Endodermal cell (in vitro differentiated cells): ENCODE measurements around the gene PAXX. TPM values are rescaled to one million over a fixed set of nuclear protein-coding genes. Genes with fewer than 3 reads are reported as not detected.

Experiments used
- DNase-seq: peaks from one replicate; pipeline ENCODE4 v3.0.0-alpha.2; 2017
- H3K27ac ChIP-seq: 2 replicates; pipeline ENCODE4 v1.5.1; 2013; ENCODE audit warnings: mild to moderate bottlenecking, low read depth, low read length, moderate library complexity
- H3K27me3 ChIP-seq: 2 replicates; pipeline ENCODE4 v1.6.1; 2013; ENCODE audit warnings: mild to moderate bottlenecking, low read length, moderate library complexity; ENCODE audit not compliant: insufficient read depth, control insufficient read depth, poor library complexity, severe bottlenecking
- H3K36me3 ChIP-seq: 2 replicates; pipeline ENCODE4 v1.7.0; 2013; ENCODE audit warnings: mild to moderate bottlenecking, low read length, moderate library complexity; ENCODE audit not compliant: control insufficient read depth, insufficient read depth
- H3K4me1 ChIP-seq: one replicate; pipeline ENCODE4 v1.7.0; 2013; ENCODE audit warnings: low read length; ENCODE audit not compliant: control insufficient read depth, insufficient read depth
- H3K4me3 ChIP-seq: 2 replicates; pipeline ENCODE4 v1.5.1; 2013; ENCODE audit warnings: mild to moderate bottlenecking, low read length, moderate library complexity
- H3K9ac ChIP-seq: 2 replicates; pipeline ENCODE4 v1.6.1; 2013; ENCODE audit warnings: mild to moderate bottlenecking, low read length, moderate library complexity; ENCODE audit not compliant: poor library complexity, severe bottlenecking; ENCODE audit errors: extremely low read depth
- H3K9me3 ChIP-seq: 2 replicates; pipeline ENCODE4 v1.6.1; 2013; ENCODE audit warnings: mild to moderate bottlenecking, low read length, moderate library complexity; ENCODE audit not compliant: control insufficient read depth
- H3K27ac Mint-ChIP-seq: 2 replicates; pipeline ENCODE4 v1.8.0; 2020; ENCODE audit warnings: mixed read lengths
- H3K27me3 Mint-ChIP-seq: 2 replicates; pipeline ENCODE4 v1.8.0; 2021; ENCODE audit warnings: mild to moderate bottlenecking, mixed read lengths; ENCODE audit not compliant: insufficient read depth
- H3K36me3 Mint-ChIP-seq: 2 replicates; pipeline ENCODE4 v1.8.0; 2020; ENCODE audit warnings: low read depth, mixed read lengths
- H3K4me1 Mint-ChIP-seq: 2 replicates; pipeline ENCODE4 v1.8.0; 2020; ENCODE audit warnings: mixed read lengths
- H3K4me3 Mint-ChIP-seq: 2 replicates; pipeline ENCODE4 v1.8.0; 2020; ENCODE audit warnings: mild to moderate bottlenecking, moderate library complexity, mixed read lengths
- H3K9me3 Mint-ChIP-seq: 2 replicates; pipeline ENCODE4 v1.8.0; 2020; ENCODE audit warnings: mild to moderate bottlenecking, mixed read lengths
- CTCF ChIP-seq: fragments of 200-600 bp; sonication (generic); conservative IDR thresholded peaks from 2 replicates; pipeline ENCODE4 v1.5.0; 2021; ENCODE audit warnings: antibody characterized with exemption, mild to moderate bottlenecking
- WGBS, 2 experiments: methylation state at CpG; one replicate each; pipeline versions ENCODE4 v1.1.5 to v1.1.7; 2013; ENCODE audit warnings: missing lambda C conversion rate in 2 of 2, mixed read lengths in 1 of 2; ENCODE audit not compliant: insufficient coverage in 1 of 2, insufficient read length in 1 of 2; 5-methylcytosine and 5-hydroxymethylcytosine counted together
- total RNA-seq, 2 donors: library from RNA; stranded (reverse); fragmentation: NEBNext Ultra II Directional in 1 of 2; extraction: Animal tissue kit (Norgen Biotek cat#: 25700) in 1 of 2; gene quantifications; 2 replicates in 1 of 2; 3 replicates in 1 of 2; pipeline ENCODE4 v1.2.1, GENCODE V29; 2021

PAXX gene
- total RNA-seq, 2 donors from 2014 or later = 58.3 to 66.7 TPM

GRCh38 chr9:136958898-136959850 lies 33.0 kb upstream of the PAXX start:
- Mint-ChIP-seq H3K27ac (no peak overlapping the region), H3K9me3 (no peaks in the 10 kb centered on the region), H3K36me3 (no peaks in the 10 kb centered on the region), H3K4me3 (no peak overlapping the region), H3K27me3 (peaks cover 5% of the 10 kb centered on the region), H3K4me1 (no peaks in the 10 kb centered on the region)
- H3K4me1 ChIP-seq = no peaks in the 10 kb centered on the region
- DNase-seq = no peak
- H3K4me3 ChIP-seq = no peak overlapping the region
- no peak overlapping the region for H3K27ac ChIP-seq
- H3K36me3 ChIP-seq = no peaks in the 10 kb centered on the region
- H3K9me3 ChIP-seq = no peaks in the 10 kb centered on the region
- no peak overlapping the region for H3K9ac ChIP-seq
- no peaks in the 10 kb centered on the region for H3K27me3 ChIP-seq
- WGBS, 2 experiments = 90 to 93% methylated on average over 7 to 28 of the region's 28 CpGs
- no peak for TF ChIP-seq CTCF

GRCh38 chr9:136960212-136960937 lies 31.8 kb upstream of the PAXX start:
- Mint-ChIP-seq H3K4me3 (no peak overlapping the region), H3K36me3 (no peaks in the 10 kb centered on the region), H3K9me3 (no peaks in the 10 kb centered on the region), H3K27me3 (peaks cover 5% of the 10 kb centered on the region), H3K4me1 (no peaks in the 10 kb centered on the region), H3K27ac (no peak overlapping the region)
- WGBS, 2 experiments = 93 to 94% methylated on average over 3 to 18 of the region's 19 CpGs
- no peaks in the 10 kb centered on the region for H3K4me1 ChIP-seq
- no peak overlapping the region for H3K9ac ChIP-seq
- H3K9me3 ChIP-seq = no peaks in the 10 kb centered on the region
- no peak for TF ChIP-seq CTCF
- no peaks in the 10 kb centered on the region for H3K27me3 ChIP-seq
- no peaks in the 10 kb centered on the region for H3K36me3 ChIP-seq
- no peak overlapping the region for H3K4me3 ChIP-seq
- H3K27ac ChIP-seq = no peak overlapping the region
- no peak for DNase-seq

GRCh38 chr9:136960938-136961275 lies 31.3 kb upstream of the PAXX start:
- H3K4me1 ChIP-seq = no peaks in the 10 kb centered on the region
- Mint-ChIP-seq H3K4me1 (peaks cover 3% of the 10 kb centered on the region), H3K27ac (no peak overlapping the region), H3K4me3 (no peak overlapping the region), H3K27me3 (peaks cover 5% of the 10 kb centered on the region), H3K36me3 (no peaks in the 10 kb centered on the region), H3K9me3 (no peaks in the 10 kb centered on the region)
- WGBS, 2 experiments = 90 to 94% methylated on average over 12 to 15 of the region's 15 CpGs
- no peak for DNase-seq
- H3K9ac ChIP-seq = no peak overlapping the region
- H3K9me3 ChIP-seq = no peaks in the 10 kb centered on the region
- H3K4me3 ChIP-seq = no peak overlapping the region
- no peaks in the 10 kb centered on the region for H3K27me3 ChIP-seq
- H3K27ac ChIP-seq = no peak overlapping the region
- TF ChIP-seq CTCF = no peak
- H3K36me3 ChIP-seq = no peaks in the 10 kb centered on the region
